NCI-H748 treated with DMSO at 0.1 percent for 48 hours (cell line): ENCODE measurements around the gene TMEM37.

Experiments
- DNase-seq: peaks from one replicate; lab custom pipeline; 2025; lab: John Stamatoyannopoulos, UW

TMEM37 gene

DNA sequence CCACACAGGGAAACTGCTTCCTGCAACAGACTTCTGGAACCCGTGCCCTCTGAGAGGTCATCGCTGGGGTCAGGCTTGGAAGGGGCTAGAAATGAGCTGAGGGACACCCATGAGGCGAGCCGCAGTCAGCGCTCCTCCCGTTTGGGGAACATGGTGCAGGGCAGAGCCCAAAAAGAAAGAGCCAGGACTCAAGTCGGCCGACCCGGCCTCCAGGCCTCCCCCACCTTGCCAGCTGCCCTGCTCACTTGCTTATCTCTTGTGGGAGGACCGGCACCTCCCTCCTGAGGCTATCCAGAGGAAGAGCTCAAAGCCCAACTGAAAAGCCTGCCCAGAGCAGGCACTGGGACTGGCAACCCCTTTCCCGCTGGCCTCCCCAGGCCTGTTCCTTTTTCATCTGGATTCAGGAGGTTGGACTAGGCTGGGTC lies 49.1 kb downstream of the TMEM37 start:
- no peak for DNase-seq

DNA sequence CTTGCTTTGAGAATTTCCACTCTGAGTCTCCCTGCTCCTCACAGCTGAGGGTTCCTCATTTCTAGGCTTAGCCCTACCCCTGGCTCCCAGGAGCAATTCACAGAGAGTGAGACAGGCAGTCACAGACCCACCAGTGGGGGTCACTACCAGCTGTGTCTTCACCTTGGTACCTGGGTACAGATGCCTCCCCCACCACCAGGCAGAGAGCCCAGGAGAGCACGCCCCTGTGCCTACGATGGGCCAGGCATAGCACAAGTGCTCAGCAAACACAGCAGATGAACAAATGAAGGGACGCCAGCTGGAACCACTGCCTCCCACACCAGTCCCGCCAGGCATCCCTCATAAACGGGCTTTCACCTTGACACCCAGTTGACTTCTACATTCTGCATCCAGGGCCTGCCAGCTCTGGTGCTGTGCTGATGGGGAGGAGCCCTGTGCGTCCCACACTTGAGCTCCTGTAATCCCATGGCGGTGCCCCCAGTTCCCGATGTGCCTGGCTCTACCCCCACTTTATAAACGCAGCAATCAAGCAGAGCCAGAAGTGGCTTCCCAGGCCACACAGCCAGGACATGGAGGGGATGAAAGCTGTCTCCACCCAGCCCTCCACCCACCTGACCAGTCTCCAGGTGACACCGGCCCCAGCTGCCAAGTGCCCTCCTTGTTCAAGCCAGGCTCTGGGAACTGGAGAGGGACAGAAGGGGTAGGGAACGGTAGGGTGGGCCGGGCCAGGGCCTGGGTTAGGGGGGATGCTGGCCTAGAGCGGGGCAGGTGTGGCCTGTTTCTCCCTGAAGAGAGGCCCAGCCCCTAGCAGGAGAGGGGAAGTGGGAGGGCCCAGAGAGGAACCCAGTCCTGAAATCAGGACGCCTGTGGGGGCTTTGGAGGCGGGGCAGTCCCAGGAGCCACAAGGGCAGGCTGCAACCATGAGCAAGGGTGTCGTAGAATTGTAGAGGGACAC lies 50.1 kb downstream of the TMEM37 start:
- DNase-seq: no peak

DNA sequence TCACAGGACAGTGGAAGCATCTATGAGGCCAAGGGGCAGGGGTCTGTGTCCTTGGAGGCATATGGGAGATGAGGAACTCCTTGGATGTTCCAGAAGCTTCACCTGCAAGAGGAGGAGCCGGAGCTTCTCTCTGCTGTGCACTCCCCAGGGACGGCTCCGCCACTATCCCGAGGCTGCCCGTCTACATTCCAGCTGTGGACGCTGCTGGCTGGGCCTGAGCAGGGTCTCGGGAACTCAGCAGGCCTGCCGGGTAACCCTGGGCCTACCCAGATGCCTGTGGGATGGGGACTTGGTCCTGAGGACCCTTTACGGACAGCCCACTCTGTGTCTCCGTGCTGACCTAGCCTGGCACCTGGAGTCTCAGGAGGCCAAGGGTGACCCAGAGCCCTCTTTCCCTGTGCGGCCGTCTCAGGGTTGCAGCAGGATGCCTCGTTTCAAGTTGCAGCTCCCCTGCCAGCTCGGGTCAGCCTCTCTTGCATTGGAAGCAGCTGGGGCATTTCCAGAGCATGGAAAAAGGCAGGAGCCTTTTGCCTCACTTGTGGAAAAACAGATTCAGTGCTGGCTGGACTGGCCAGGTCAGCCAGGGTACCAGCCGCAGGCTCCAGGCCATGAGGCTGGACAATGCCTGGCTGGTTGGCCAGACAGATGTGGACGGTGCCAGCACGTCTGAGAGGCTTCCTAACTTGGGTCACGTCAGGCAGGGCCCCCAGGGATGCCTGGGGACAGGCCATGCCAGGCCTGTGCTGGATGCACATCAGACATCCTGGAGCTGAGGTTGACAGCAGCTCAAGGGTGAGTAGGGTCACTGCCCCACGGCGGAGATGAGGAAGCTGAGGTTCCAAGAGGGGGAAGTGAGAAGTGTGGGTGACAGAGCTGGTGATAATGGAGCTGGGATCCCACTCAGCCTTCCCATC lies 51.1 kb downstream of the TMEM37 start:
- no peak for DNase-seq

DNA sequence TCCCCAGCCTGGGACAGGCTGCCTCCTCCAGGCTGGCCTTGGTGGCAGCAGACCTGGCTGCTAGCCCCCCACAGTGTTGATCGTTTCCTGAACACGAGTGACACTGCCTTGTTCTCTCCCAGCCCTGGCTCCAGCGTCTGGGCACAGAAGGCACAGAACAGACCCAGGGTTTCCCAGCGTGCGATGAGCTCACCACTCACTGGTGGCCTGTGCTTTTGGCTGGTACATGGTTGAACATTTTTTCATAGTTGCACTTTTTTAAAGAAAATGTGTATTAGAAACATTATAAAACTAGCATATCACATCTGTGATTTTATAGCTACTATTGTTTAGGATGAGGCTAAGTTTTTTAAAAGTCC lies 51.7 kb downstream of the TMEM37 start:
- no peak for DNase-seq

DNA sequence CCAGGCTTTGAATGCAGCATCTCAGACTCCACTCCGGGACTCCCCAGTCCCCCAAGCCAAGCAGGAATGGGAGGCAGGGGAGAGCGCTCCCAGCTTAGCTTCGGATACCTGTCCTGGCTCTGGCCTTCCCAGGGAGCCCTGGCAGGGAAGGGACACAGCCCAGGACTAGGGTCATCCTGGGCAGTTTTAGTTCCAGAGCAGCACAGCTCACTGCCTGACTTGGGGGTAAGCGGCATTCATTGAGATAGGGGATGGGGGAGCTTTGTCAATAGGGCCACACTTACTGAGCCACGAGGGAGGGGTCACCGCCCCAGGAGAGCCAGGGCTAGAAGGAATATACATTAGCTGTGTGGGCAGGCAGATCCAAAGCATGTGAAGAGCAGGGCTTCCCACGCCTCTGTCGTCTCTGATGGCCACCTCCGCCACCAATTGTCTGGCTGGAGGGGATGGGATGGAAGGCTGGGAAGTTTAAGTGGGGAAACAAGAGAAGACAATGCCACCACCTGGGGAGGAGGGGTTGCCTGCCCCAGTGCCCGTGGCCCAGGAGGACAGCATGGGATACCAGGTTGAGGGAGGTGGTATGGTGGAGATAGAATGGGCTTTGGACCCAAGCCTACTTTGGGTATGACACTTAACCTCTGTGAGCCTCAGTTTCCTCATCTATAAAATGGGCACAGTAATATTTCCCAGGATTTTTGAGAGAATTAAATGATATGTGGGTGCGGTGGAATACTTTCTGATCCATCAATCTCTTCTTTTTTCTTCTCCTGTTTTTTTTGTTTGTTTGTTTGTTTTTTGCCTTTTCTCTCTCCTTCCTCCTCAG lies 52.5 kb downstream of the TMEM37 start:
- no peak for DNase-seq

DNA sequence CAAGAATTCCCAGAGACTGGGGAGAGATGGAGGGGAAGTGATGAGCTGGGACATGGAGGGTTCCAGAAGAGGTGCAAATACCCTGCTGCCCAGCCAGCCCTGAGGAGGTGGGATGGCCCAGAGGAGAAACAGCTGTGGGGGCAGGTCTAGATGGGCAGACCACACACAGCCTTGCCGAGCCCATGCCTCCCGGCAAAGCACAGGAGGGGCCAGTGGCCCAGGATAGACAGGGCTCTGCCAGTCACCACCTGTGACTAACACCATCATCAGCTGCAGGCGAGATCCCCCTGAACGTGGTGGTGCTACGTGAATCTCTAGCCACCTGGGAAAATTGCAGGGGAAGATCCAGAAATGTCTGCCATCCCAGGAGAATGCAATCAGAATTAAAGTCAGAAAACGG lies 53.2 kb downstream of the TMEM37 start:
- DNase-seq: no peak

DNA sequence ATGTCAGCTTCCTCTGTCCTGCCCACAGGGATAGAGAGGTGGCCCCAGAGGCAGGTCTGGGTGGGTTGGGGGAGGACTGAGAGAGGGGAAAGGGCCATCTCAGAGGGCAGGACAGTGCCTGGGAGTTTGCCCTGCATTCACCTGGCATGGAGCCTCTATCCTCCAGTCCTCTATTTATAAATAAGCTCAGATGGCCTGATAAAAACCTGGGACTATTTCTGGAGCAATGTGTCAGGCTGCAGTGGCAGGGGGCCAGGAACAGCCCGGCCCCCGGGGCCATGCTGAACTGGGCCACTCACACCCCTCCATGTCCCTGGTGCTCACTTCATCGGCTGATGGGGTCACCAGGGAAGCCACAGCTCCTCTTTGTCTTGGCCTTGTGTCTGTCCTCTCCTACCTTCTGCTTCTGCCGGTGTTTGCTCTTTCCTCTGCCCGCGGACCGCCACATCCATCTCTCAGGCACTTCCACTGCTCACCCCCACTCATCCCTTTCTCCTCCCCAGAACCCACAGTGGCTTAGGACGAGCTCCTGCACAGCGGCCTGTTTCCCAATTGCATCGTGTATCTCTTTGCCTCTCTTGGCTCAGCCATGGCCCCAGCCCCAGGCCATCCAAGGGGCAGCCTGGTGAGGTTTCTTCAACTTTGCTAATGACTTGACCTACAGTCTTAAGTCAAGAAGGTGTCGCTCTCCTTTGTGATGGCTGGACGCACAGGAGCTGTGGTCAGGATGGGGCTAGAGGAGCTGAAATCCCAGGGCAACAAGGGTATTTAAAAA lies 53.9 kb downstream of the TMEM37 start:
- DNase-seq: no peak

DNA sequence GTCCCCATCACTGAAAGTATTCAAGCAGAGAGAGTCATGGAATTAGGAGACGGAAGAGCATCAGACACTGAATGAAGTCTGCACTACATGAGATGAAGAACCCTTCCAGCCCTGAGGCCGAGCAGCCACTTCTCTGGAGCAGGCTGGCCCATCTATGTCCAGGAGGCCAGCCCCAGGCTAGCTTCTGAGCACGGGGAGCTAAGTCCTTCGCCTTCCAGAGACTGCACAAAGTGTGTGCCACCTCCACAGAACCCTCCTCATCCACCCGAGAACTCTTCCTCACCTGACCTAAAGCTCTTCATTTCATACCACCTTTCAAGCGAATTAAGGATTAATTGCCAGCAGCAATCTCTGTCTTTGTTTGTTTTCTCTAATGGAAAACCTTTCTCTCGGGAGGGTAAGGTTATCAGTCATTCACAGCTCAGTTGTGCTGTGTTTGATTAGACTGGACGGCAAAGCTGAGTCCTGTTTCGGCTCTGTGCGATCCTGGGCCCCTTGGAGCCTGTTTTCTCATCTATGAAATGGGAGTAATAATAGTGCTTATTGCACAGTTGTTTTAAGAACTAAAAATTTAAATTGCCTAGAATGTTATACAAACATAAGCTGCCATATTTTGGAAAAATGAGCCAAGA lies 54.7 kb downstream of the TMEM37 start:
- no peak for DNase-seq

DNA sequence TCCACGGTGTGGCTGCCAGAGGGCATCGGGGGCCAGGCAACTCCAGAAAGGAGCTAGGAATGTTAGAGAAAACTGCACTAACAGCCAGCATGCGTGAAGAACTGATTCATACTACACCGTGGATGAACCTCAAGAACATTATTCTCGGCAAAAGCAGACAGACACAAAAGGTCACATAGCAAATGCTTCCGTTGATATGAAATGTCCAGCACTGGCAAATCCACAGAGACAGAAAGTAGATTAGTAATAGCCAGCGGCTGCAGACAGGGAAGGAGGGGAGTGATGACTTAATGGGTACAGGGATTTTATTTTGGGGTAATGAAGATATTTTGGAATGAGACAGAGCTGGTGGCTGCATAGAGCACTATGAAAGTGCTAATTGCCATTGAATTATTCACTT lies 55.2 kb downstream of the TMEM37 start:
- no peak for DNase-seq

DNA sequence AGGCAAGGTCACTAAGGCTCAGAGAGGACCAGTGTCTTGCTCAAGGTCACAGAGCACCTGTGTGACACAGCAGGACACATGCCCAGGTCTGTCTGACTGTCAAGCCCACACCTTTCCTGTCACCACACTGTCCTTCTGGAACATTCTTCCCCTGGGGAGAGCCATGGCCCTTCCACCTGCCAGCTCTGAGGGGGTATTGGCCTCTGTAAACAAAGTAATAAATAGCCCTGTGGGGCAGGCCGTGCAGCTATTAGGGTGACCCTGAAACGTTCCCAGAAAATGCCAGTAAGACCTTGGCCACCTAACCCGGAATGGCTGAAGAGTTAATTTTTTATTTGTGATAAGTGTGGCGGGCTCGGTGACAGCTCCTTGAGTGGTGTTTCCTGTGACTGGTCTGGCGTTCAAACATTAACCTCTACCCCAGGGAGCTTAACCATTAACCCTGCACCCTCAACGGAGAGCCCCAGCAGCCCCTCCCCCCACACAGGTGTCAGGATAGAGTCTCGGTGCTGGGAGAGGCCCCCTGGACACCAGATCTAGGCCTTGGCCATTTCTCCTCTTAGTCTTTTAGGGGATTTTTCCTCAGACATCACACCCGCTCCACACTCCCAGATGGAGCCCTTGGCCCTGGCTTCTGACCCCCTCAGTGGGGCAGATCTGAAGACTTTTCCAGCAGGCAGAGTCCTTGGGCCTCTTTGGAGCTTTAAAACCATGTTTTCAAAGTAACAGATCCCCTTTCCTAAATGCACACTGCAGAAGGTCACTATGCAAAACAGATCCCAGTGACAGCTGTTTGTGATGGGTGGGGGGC lies 56.0 kb downstream of the TMEM37 start:
- no peak for DNase-seq
